Activated CD4-positive, alpha-beta T cell treated with anti-CD3 and anti-CD28 coated beads, Interleukin-2, amount 50 U/mL, for 16 hours (primary cell): ENCODE data around the gene COLEC12.

Experiments used
- DNase-seq: peaks from one replicate; pipeline ENCODE4 v3.0.0-alpha.2; 2020

The COLEC12 gene

GRCh38 chr18:267688-268552, 232.6 kb downstream of the COLEC12 start, which contains the start of gene THOC1:
Gene THOC1, minus strand, starts transcription at chr18:268047. Its CDS starts 28 bp downstream, at chr18:268019.
- peak; percentile 96 for DNase-seq

- DNase-seq: no peak
Observed at GRCh38 chr18:267380-267687, 233.2 kb downstream of the COLEC12 start.
